Testis (tissue), 3 donors: ENCODE results near the gene YIPF1. TPM values are rescaled to one million over a fixed set of nuclear protein-coding genes. Genes with fewer than 3 reads are reported as not detected.

Experiments used
- DNase-seq: peaks from one replicate; pipeline ENCODE4 v3.0.0-alpha.2; 2019
- H3K27ac ChIP-seq, 2 donors: fragments of 200-600 bp; sonication (generic); one replicate each; pipeline ENCODE4 v1.5.1; 2019
- H3K27me3 ChIP-seq: fragments of 200-600 bp; sonication (generic); one replicate; pipeline ENCODE4 v1.5.1; 2019
- H3K36me3 ChIP-seq: fragments of 200-600 bp; sonication (generic); one replicate; pipeline ENCODE4 v1.5.1; 2017; ENCODE audit warnings: low read depth; ENCODE audit errors: missing control alignments
- H3K4me1 ChIP-seq: fragments of 200-600 bp; sonication (generic); one replicate; pipeline ENCODE4 v1.5.1; 2019
- H3K4me3 ChIP-seq, 2 donors: fragments of 200-600 bp; sonication (generic); one replicate each; pipeline ENCODE4 v1.5.1; 2017 to 2019
- H3K9me3 ChIP-seq: fragments of 200-600 bp; sonication (generic); one replicate; pipeline ENCODE4 v1.5.1; 2017
- CTCF ChIP-seq, 3 experiments: fragments of 450-650 bp in 2 of 3; fragments of 200-600 bp in 1 of 3; sonication (generic) in 1 of 3; IDR thresholded peaks; one replicate each; pipeline ENCODE4 v1.5.1; 2016 to 2019; ENCODE audit warnings: antibody characterized with exemption in 3 of 3, mild to moderate bottlenecking in 2 of 3, moderate library complexity in 1 of 3
- POLR2A ChIP-seq: fragments of 450-650 bp; IDR thresholded peaks from one replicate; pipeline ENCODE4 v1.6.1; 2017; ENCODE audit warnings: antibody characterized with exemption, mild to moderate bottlenecking, moderate library complexity
- WGBS, 2 donors: methylation state at CpG; one replicate each; pipeline ENCODE4 v1.1.5; 2018; 5-methylcytosine and 5-hydroxymethylcytosine counted together
- intact Hi-C: fragments of 100-400 bp; cut with DNase I; formaldehyde crosslinking; loops from one replicate; pipeline ENCODE4 v1.15.1; 2023; ENCODE audit warnings: low total_unique reads
- polyA plus RNA-seq: library from polyadenylated mRNA; stranded (reverse); fragments of 350-450 nt; fragmentation: Illumina TruSeq; extraction: RNeasy Lipid Tissue Mini Kit (QIAGEN cat#74804); gene quantifications from one replicate; pipeline ENCODE4 v1.2.3, GENCODE V29; 2014; ENCODE audit warnings: low read depth, low replicate concordance; ENCODE audit not compliant: insufficient read depth
- total RNA-seq, 2 donors: library from RNA; depleted of rRNA; stranded (reverse); fragments of >200 nt; gene quantifications; one replicate each; pipeline ENCODE4 v1.2.3, GENCODE V29; 2016

The YIPF1 gene
- total and polyA plus RNA-seq, 3 donors from 2014 or later = 34.1 to 45.9 (median 35.9) TPM

- intact Hi-C loops = no loop called here
- WGBS, 2 donors = 97% methylated on average over 2 of the region's 2 CpGs
- H3K9me3 ChIP-seq = no peaks in the 10 kb centered on the region
- no peak for DNase-seq
- no peak overlapping the region for H3K4me3 ChIP-seq
- H3K27me3 ChIP-seq = no peaks in the 10 kb centered on the region
- H3K36me3 ChIP-seq = no peaks in the 10 kb centered on the region
- H3K27ac ChIP-seq = no peak overlapping the region
- no peaks in the 10 kb centered on the region for H3K4me1 ChIP-seq
- TF ChIP-seq POLR2A (no peak), CTCF (IDR thresholded peaks at IDR 0.05) (no peak)
Observed at GRCh38 chr1:53931523-53931922, 41.9 kb upstream of the YIPF1 start.

GRCh38 chr1:53930932-53931331 lies 41.3 kb upstream of the YIPF1 start:
- H3K27me3 ChIP-seq = no peaks in the 10 kb centered on the region
- intact Hi-C loops = no loop called here
- H3K9me3 ChIP-seq = no peaks in the 10 kb centered on the region
- TF ChIP-seq CTCF (IDR thresholded peaks at IDR 0.05) (no peak), POLR2A (no peak)
- no peak overlapping the region for H3K27ac ChIP-seq
- DNase-seq = no peak
- H3K36me3 ChIP-seq = no peaks in the 10 kb centered on the region
- no peaks in the 10 kb centered on the region for H3K4me1 ChIP-seq
- WGBS, 2 donors = 81 to 88% methylated on average over 3 of the region's 3 CpGs
- no peak overlapping the region for H3K4me3 ChIP-seq

GRCh38 chr1:53929246-53929960 lies 39.8 kb upstream of the YIPF1 start:
- DNase-seq = no peak
- WGBS, 2 donors = 97 to 98% methylated on average over 2 of the region's 2 CpGs
- no peak overlapping the region for H3K27ac ChIP-seq
- intact Hi-C loops = no loop called here
- no peaks in the 10 kb centered on the region for H3K27me3 ChIP-seq
- H3K36me3 ChIP-seq = no peaks in the 10 kb centered on the region
- no peaks in the 10 kb centered on the region for H3K4me1 ChIP-seq
- H3K9me3 ChIP-seq = no peaks in the 10 kb centered on the region
- TF ChIP-seq CTCF (IDR thresholded peaks at IDR 0.05) = no peak
- TF ChIP-seq POLR2A = no peak
- H3K4me3 ChIP-seq = no peak overlapping the region

- no peak overlapping the region for H3K4me3 ChIP-seq
- TF ChIP-seq CTCF (IDR thresholded peaks at IDR 0.05) (no peak), POLR2A (no peak)
- no peaks in the 10 kb centered on the region for H3K4me1 ChIP-seq
- H3K27me3 ChIP-seq = no peaks in the 10 kb centered on the region
- no peak overlapping the region for H3K27ac ChIP-seq
- intact Hi-C loops = no loop called here
- H3K36me3 ChIP-seq = no peaks in the 10 kb centered on the region
- 95 to 96% methylated on average over 2 of the region's 2 CpGs for WGBS, 2 donors
- no peak for DNase-seq
- no peaks in the 10 kb centered on the region for H3K9me3 ChIP-seq
Observed at GRCh38 chr1:53927376-53927881, 37.8 kb upstream of the YIPF1 start.

GRCh38 chr1:53919675-53920066 lies 30.1 kb upstream of the YIPF1 start:
- no peaks in the 10 kb centered on the region for H3K9me3 ChIP-seq
- TF ChIP-seq POLR2A = no peak
- TF ChIP-seq CTCF (IDR thresholded peaks at IDR 0.05) = no peak

More at GRCh38 chr1:53919675-53920066, 30.1 kb upstream of the YIPF1 start:
- 87 to 99% methylated on average over 3 of the region's 3 CpGs for WGBS, 2 donors
- H3K27me3 ChIP-seq = no peaks in the 10 kb centered on the region
- no peaks in the 10 kb centered on the region for H3K36me3 ChIP-seq
- H3K4me1 ChIP-seq = no peaks in the 10 kb centered on the region
- H3K4me3 ChIP-seq = no peak overlapping the region
- intact Hi-C loops = no loop called here
- no peak overlapping the region for H3K27ac ChIP-seq
- DNase-seq = no peak
